Activated effector memory CD4-positive, alpha-beta T cell treated with anti-CD3 and anti-CD28 coated beads, Interleukin-2, amount 50 U/mL, for 16 hours (primary cell): ENCODE measurements around the gene PABPC1L.
"Not testable (repeated sequence)": the region's sequence is repeated elsewhere in the genome, so short reads cannot be mapped to it uniquely, and the experiment has no call there.

Experiments used
- DNase-seq: peaks from one replicate; pipeline ENCODE4 v3.0.0-alpha.2; 2020

The PABPC1L gene

DNA sequence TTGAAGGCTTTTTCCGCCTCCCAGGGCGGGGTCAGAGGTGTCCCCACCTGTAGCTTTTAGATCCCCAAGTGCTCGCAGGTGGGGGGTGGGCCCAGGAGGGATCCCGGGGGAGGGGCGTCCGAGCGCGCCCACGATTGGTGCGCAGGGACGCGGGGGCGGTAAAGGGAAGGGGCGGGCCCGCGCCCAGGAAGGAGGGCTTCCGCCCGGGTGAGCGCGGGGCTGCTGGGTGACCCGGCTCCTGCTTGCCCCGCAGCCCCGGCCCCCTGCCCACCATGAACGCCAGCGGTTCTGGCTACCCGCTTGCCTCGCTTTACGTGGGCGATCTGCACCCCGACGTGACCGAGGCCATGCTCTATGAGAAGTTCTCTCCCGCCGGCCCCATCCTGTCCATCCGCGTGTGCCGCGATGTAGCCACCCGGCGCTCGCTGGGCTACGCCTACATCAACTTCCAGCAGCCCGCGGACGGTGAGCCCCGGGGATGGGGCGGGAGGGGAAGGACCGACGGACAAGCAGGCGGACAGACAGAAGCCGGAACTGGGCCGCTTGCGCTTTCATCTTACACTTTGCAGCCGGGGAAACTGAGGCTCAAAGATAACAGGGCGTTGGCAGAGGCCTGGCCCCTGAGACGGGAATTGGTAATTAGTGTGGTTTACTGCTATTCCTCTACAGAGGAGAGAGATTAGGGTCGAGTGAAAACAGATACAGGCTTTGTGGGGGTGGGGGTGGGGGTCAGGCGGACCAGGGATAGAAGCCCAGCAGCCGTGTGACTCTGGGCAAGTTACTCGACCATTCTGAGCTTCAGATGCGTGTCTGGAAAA is at the start of gene PABPC1L:
PABPC1L (plus strand) TSS at position 189 of the 818 bp plus-strand sequence; CDS start at position 273, 84 bp downstream.
- DNase-seq, result peak; percentile 91

GRCh38 chr20:44861531-44862006 is 48.3 kb upstream of the PABPC1L start:
- DNase-seq, result no peak

- no peak for DNase-seq
These were observed 47.6 kb upstream of the PABPC1L start for GRCh38 chr20:44862286-44862685.

DNA sequence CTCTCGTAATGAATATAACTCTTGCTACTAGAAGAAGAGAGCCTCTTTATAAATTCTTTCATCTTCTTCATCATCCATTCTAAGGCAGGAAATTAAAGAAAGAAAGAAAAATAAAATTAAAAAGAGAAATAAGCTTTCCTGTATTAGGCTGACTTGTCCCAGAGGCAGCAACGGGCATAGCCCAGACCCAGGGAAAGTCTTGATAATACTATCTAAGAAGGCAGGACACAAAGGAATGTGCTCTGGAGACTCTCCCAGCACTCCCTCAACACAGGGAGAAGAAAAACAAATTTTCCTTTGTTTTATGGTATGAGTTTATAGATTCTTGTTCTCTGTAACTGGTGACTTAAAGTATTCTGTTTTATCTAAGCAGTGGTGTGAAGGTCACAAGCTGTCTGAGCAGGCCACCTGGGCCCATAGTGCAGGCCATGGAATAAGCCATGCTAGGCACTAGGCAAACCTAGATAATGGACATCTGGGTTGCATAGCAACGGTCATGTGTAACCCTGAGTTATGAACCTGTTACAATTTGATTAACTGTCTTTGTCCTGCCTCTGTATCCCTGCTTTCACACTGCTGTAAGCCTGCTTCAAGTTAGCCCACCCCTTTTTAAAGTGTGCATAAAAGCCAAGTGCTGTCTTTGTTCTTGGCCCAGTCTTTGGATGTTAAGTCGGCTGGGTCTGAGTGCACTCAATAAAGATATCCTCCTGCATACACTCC is 46.3 kb upstream of the PABPC1L start:
- DNase-seq, result not testable (repeated sequence)

DNA sequence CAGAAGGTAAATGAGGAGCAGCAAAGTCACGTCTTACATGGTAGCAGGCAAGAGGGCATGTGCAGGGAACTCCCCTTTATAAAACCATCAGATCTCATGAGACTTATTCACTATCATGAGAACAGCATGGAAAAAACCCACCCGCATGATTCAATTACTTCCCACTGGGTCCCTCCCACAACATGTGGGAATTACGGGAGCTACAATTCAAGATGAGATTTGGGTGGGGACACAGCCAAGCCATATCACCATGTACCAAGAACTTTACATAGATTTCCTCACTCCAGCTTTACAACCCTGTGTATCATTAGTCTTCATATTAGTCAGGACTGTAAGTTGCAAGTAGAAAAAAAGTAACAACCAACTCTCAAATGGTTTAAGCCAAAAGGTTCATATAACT is 45.4 kb upstream of the PABPC1L start:
- DNase-seq, result not testable (repeated sequence)

DNA sequence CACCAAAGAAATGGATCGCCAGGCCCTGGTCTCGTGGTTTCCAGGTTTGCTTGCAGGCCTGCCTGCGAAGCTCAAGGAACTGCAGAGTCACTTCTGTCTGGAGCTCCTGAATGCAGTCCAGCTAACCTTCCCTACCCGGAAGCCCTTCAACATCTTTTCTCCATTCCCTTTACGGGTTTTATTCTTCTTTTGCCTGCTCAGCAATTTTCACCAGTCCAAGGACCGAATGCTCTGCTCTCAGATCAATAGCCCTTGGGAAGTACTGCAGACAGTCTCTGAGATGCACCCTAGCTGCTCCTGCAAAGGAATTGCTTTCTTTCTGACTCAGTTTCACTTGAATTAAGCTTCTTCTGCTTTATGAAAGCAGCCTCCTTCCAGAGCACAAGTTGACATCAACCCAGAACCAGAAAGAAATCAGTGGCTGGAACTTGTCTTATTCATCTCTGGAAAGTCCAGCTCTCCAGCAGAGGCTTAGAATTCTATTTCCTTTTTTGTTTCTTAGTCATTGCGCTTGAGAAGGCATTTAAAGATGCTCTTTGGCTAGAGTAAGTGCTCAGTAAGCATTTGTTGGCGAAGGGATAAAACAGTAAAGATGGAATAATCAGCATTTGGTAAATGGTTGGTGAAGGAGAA is 43.0 kb upstream of the PABPC1L start:
- no peak for DNase-seq

GRCh38 chr20:44869471-44869870 is 40.4 kb upstream of the PABPC1L start:
- no peak for DNase-seq

- DNase-seq, result not testable (repeated sequence)
These were observed 27.5 kb upstream of the PABPC1L start for GRCh38 chr20:44882360-44882759.

DNA sequence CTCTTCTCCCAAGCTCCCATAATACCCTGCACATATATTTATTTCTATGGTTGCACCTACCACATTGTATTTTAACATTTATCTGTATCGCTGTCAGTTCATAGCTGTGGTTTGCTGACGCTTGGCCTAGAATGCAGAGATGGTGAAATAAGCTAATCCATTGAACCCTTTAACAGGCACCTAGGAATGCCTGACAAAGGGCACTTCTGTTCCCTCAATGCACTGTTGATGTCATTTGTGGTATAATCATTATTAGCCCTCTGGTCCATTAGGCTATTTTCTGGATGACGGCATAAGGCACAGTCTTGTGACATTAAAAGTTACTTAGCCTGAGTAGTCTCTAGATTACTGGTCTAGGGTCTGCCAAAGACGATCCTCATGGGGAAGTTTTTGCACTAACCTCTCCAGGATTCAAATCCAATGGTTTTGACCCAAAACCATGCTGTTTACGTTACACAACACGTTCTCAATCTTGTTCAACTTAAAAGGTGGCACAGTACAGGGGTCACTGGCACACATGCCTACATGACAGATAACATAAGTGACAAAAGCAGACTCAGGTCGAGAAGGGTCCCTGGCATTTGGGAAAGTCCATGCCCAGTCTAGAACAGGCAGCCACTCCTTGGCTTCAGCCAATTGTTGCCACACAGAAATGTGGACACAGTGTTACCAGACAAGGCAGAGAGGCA is 26.5 kb upstream of the PABPC1L start:
- DNase-seq, result no peak

DNA sequence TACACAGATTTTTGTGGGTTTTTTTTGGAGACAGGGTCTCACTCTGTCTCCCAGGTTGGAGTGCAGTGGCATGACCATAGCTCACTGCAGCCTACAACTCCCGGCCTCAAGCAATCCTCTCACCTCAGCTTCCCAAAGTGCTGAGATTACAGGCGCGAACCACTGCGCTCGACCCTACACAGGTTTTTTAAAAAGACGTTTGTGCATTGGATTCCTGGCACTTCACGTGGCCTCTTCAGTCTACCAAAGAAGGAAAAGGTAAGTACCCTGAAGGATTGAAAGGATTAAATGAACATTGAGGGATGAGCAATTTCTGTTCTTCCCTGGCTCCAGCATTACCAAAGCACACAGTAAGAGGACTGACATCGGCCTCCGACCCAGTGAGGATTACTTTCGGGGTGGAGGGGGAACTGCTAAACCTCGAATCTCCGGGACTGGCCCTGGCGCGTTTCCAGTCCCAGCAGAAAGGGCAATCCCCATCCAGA is 24.9 kb upstream of the PABPC1L start:
- no peak for DNase-seq

- DNase-seq, result peak; percentile 99
These were observed 24.2 kb upstream of the PABPC1L start, which contains the start of gene YWHAB for GRCh38 chr20:44885392-44886265. YWHAB (plus strand) TSS chr20:44885705; CDS start chr20:44901534, 15,829 bp downstream.

DNA sequence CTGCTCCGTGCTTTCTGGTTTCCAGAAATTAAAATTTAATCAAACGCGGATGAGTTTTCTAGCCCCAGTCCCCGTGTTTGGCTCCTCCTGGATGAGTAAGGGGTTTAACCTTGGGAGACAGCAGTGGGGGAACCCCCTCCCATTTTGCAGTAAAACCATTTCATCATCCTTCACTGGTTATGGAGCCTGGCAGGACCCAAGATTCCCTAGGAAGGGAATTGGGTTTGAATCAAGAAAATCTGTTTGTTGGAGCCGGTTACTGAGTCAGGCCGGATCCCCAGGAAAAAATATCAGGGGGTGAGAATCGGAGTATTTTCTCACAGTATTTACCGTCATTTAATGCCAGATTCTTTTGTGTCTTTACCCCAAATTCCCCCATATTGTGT is 23.6 kb upstream of the PABPC1L start:
- DNase-seq, result no peak

- no peak for DNase-seq
These were observed 23.0 kb upstream of the PABPC1L start for GRCh38 chr20:44886828-44887227.

DNA sequence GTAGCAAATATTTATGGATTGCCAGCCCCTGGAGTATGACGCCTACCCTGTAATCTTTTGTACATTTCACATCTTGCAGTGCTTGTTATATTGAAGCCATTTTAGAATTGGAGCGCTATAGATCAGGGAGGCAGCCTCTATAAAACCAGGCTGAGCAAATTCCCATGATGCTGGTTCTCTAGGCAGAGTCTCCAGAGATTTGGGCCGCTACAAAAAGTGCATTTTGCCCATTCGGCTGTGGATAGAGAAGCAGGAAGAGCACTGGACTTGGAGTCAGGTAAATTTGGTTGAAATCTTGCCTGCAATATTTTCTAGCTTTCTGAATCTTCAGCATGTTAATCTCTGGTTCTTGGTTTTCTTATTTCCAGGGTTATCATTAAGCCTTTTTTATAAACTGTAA is 22.4 kb upstream of the PABPC1L start:
- DNase-seq, result no peak

DNA sequence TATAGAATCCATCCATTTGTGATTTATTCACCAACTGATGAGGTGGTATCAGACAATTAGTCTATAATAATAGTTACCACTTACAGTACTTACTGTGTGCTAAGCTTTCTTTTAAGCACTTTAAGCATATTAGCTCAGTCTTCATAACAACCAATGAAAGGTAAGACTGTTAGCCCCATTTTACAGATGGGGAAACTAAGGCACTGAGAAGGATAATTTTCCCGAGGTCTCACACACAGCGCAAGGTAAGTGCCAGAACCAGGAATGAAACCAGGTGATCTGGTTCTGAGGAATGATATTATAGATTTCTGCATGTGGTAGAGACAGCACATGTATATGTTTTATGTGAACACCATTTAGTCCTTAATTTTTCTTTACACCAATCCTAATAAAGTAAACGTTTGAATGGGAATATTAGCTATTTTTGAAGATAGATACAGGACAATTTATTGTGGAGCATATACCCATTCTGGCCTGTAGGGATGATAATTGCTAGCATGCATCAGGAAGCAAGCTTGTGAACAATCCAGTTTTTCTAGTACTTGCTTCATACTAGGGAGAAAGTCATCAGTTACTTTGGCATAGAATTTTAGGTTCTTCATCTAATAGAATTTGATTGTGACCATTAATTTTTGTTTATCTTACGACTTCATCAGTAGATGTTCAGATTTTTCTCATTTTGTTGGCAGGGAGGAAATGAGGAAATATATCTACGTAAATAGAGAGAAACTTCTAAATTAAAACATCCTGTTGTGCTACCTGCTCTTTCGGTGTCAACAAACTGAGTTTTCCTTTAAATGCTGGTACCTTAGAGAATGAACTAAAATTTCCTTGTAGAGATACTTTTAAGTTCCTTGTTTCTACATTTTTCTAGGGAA is 21.4 kb upstream of the PABPC1L start:
- DNase-seq, result no peak

DNA sequence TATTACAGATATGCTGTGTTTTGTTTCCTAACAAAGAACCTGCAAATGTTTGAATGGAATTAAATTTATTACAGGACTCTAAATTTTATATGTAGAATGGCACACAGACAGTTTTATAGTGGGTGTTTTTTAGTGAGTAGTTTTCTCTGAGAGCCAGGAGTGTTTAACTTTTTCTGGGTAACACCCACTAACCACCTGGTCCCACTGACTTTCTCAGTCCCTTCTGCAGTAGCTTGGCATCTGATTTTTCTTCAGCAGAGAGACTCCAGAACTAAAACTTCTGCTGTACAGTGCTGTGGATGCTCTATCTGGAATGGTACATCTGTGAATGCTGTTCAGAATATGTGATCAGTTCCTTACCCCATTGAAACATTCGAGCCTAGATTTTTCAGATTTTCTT is 18.0 kb upstream of the PABPC1L start:
- no peak for DNase-seq

DNA sequence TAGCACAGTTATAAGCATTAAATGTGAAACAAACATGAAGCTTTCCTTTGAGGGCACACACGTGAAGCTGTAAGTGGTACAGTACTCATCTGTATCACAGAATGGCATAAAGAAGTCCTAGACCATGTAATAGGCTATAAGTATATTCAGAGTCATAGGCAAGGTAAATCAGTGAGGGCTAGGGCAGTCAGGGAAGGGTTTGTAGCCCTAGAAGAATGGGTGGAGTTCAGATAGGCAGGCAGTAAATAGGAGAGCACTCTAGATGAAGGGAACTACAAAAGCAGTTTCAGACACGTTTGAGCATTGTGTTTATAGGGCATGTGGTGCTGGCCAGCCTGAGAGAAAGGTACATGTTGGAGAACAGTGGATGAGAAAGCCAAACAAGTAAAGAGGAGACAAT is 14.9 kb upstream of the PABPC1L start:
- DNase-seq, result no peak

GRCh38 chr20:44896583-44896982 is 13.3 kb upstream of the PABPC1L start:
- DNase-seq, result no peak

DNA sequence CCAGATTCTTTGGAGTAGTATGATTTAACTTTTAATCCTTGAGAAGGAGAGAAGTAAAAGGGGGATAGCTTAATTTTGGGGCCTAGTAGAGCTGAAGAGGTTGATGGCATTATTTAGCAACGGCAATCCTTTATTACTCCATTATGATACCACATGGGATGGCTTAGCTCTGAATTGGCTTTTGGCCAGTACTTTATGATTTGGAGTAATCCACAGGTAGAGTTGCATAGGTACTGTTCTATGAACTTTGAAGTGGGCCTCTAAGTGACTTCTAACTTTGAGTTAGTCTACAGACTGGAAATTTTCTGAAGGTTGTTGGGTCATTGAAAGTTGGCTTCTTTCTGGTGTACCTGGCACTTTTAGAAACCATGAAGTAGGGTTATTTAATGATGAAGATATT is 12.7 kb upstream of the PABPC1L start:
- no peak for DNase-seq

- no peak for DNase-seq
These were observed 9.5 kb upstream of the PABPC1L start for GRCh38 chr20:44900231-44900854.
